GM21390 (cell line): ENCODE measurements around the gene TSPAN18.

Source experiments
- ATAC-seq: cut with Tn5 transposase; IDR thresholded peaks from one replicate; pipeline ENCODE4 v1.9.1; 2021; ENCODE audit not compliant: unreplicated experiment

The TSPAN18 gene

DNA sequence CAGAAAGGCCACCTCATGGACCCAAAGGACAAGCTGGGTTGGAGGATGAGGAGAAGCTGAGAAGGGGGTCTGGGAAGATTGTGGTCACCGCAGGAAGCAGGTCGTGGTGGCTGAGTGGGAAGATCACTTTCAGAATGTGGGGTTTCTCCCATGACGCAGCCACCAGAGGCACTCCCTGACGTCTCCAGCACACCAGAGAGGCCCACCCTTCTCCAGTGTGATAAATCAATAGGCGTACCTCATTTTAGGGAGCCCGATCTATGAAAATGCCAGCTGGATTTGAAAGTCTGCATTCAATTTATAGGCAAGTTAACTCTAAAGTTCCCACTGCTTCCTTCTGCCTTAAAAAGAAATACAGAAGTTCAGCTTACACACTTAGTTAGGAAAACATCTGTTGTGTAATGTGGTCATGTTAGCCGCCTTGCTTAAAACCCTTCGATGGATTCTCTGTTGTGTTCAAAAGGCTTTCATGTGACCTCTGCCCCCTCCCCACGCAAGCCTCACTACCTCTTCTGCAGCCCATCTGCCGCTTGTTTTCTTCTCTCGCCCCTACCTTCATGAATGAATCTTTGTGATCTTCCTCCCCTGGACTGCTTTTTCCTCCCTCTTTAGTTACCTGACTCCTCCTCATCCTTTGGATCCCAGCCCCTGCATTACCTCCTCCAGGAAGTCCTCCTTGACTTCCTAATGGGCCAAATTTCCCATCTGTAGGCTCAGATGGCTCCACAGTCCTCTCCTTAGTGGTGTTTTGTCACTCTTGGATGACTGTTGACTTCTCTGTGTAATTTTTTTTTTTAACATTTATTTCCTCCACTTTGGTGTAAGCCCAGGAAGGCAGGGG lies 10.7 kb downstream of the TSPAN18 start:
- no peak for ATAC-seq

DNA sequence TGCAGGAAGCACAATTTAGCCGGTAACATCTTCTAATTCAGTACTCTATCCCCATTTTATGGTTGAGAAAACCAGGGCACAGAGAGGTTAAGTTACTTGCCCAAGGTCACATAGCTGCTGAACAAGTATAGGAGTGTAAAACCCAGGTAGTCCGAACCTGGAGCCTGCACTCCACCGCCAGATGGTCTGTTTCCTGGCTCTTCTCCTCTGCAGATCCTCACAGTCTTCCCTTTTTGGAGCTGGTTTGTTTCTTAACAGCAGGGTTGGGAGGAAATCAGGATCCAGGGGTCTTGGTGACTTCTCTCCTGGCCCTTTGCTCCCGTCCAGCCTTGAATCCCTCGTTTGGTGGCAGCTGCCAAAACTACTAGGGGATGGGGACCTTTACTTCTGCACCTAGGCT lies 12.0 kb downstream of the TSPAN18 start:
- ATAC-seq: no peak

DNA sequence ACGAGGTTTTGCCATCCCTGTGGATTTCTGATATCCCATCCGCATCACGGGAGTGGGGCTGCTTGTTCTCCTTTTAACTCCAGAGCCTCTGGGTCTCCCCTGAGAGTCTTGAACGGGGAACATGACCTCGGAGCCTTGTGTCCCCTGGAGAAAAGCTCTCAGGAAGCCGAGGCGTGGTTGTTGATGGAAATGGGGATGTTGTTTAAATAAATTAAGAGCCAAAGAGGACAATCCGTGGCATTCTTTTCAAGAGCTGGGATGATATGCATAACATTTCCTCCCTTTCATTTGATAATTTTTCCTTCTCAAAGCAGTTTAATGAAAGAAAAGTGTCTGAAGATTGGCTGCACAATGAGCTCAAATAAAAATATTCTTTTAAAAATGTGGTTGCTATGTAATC lies 14.2 kb downstream of the TSPAN18 start:
- no peak for ATAC-seq

DNA sequence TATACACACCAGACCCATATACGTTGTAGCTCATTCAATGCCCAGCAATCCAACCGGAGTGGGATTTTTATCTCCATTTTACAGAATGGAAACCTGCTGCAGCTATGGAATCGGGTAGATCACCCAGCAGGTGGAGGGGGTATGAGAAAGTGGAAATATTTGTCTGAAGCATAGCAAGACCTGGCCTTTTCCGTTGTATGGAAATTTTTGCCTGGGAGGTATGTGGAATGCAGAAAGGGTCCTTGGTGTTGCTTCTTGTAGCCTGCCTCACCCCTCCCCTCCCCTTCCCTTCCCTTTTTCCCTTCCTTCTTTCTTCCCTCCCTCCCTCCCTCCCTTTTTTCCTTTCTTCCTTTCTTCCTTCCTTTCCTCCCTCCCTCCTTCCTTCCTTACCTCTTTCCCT lies 15.2 kb downstream of the TSPAN18 start:
- no peak for ATAC-seq

DNA sequence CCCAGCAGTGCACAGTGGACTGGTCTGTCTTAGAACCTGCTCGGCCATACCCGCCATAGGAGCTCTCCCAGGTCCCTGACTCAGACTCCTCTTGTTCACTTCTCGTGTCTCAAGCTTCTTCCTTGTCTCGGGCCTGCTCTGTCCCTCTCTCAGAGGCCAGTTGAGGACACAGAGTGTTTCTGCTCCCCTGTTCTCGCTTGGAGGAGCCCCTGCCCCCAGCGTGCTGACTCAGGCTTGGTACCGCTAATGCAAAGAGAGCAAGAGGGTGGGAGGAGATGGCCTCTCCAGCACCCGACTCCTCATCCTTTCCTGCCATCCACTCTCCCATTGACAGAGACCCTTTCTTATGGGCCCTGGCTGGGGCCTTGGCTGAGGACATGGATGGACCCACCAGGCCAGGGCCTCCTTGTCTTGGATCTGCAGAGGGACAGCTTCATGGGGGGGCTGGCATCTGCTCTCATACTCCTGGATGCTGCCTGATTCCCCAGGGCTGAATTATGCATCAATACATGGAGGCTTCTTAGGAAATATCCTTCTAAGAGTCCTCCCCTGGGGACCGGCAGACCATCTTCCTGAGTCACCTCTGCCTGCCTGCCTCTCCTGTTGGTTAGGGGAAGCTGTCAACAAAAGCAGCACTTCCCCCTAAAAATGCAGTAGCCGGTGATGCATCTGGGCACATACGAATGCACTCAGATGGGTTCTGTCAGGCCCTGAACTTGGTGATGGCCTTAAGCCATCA lies 15.9 kb downstream of the TSPAN18 start:
- no peak for ATAC-seq

DNA sequence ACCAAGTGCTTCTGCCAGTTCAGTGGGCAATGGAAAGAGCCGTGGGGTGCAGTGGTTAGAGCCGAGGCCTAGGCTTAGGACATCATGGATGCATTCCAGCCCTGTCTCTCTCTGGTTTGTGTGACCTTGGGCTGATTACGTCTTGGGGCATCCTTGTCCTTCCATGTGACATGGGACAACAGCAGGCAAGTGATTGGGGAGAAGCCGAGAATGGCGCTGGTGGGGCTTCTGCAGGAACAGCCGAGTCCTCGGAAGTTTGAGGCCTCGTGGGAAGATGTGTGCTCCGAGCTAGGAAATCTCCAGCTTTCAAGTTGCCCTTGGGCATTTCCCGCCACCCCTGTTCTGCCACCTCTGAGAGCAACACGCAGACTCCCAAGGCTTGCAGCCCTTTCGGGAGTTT lies 16.6 kb downstream of the TSPAN18 start:
- ATAC-seq: no peak

DNA sequence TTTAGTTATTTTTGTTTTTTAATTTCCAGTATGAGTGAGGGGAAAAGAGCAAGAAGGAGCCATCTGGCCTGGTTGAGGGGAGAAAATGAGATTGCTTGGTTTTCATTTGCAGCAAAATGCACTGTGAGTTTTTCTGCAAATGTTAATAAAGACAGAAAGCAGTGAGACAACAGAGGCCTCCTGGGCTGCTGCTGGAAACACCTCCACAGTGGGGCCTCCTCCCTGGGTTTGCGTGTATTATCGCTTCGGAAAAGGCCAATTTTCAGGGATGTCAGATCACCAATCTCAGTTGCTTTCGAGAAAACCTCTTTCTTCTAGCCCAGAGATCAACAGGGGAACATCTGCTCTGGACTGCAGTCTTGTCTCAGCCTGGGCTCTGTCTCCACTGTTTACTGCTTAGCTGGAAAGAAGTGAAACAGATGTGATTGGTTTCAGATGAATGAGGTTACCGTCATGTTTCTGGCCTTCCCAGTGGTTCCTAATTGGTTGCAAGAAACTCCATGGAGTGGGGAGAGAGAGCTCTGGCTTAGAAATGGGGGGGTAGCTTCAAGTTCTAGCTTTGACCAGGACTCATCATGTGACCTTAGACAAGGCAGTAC lies 17.3 kb downstream of the TSPAN18 start:
- no peak for ATAC-seq

DNA sequence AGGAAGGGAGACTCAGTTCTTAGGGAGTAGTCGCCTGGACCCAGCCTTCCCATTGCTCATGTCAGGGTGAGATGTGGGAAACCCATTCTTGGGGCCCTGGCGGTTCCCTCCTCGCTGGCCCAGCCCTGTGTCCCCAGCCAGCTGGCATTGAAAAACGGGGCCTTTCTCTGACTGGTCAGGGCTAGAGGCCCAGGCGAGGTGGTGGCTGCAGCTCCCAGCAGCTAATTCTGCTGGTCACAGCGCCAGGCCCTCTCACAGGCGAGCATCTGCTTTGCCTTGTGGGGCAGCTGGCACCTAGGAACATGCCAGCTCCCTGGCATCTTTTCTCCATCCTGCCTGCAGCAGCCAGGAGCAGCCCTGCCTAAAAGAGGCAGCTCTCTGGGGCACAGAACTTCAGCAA lies 20.1 kb downstream of the TSPAN18 start:
- ATAC-seq: no peak

DNA sequence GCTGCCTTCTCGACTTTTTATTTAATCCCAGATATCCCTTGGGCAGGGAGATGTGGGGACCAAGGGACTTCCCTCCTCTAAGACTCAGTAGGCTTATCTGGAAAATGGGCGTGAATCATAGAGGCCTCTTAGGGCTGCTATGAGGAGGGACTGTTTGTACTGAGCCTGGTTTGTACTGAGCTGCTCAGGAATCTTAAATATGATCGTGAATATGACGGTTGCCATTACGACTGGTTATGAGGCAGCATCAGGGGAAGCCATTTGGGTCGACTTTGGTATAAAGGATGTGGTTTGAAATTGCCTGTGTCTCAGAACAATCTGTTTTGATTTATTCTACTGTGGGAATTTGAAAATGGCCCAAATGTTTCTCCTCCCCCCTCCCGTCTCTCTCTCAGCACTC lies 20.6 kb downstream of the TSPAN18 start:
- ATAC-seq: no peak

DNA sequence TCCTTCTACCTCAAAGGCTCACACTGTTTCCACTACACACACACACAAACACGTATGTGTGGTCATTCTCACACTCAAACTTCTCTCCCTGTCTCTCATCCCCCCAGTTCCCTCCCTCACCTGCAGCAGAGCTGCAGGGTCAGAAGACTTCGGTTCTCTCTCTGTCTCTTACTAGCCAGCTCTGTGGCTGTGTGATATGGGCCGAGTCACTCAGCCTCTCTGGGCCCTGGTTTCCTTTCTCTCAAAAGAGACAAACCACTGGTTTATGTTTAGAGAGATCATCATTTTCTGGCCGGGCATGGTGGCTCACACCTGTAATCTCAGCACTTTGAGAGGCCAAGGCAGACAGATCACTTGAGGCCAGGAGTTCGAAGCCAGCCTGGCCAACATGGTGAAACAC lies 21.1 kb downstream of the TSPAN18 start:
- ATAC-seq: no peak

DNA sequence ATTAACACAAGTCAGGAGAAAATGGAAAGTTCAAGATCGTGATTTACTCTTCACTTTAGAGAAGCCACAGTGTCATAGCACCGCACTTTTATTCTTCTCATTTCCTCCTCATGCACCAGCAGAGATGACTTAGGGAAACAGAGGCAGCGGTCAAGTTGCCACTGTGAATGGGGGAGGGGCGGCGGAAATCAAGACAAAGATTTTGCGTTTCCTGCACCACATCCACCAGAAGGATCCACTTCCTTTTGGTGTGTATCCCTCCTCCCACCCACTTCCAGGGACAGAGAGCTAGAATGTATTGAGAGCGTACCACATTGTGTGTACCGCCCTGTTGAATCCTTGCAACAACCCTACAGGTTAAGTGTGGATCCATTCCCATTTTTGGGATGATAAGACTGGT lies 21.8 kb downstream of the TSPAN18 start:
- ATAC-seq: no peak

DNA sequence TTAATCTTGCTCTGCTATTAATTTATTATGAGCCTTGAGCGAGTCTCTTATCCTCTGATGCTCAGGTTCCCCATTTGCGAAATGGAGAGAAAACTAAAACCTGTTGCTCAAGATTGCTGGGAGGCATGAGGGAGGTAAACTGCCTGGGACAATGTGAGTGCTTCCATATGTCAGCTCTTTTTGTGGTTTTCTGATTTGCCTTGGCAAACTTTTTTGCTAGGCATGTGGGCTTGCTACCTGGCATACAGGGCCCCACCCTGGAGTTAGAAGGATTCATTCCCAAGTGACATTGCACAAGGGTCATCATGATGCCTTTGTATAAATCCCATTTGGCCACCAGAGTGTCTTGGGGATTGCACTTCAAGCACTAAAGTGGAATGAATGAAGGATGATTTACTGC lies 22.4 kb downstream of the TSPAN18 start:
- no peak for ATAC-seq

DNA sequence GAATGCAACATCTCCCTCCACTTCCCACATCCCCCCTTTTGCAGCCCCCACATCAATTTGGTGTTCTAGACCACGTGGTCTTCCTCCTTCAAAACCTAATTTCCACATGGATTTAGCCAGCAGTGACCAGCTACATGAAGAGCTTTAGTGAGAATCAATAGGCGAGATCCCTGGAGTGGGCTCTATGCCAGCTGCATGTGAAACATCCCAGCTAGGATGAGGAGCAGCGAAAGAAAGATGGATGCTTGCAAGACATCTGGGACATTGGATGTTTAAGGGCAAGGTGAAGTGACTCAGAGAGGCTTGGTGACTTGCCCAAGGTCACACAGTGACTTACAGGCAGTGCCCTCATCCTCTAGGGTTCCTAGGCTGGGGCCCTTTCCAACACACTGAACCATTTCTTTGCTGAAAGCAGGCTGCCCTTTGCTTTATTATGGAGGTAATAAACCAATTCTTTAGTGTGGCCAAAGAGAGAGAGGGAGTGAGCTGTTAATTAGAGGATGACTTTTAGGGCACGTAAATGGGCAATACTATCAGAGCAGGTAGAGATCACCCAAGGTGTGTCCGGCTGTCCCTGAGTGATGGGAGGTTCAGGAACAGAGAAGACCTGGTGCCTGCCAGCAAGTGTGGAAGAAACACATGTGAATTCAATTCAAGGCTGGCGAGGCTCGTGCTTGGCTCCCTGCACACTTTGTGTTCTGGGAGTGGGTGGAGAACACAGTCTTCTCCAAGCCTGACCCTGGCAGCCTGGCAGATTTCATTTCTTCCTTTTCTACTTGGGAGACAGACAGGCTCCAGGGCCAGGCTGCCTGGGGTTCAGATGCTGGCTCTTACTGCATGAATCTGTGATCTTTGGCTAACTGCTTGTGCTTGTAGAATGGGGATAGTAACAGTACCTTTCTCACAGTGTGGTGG lies 24.0 kb downstream of the TSPAN18 start:
- ATAC-seq: no peak

DNA sequence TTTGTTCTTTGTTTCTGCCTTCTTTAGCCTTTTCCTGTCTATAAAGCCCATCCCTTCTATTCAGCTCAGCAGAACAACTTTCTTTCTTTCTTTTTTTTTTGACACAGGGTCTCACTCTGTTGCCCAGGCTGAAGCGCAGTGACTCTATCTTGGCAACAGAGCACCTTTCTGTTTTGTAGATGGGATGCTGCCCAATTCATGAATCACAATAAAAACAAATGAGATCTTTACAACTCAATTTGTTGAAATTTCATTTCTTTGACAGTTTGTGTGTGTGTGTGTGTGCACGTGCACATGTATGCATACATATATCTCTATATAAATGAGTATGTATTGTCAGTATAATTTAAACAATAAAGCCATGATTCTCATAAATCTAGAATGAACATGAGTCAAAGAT lies 25.5 kb downstream of the TSPAN18 start:
- ATAC-seq: no peak

DNA sequence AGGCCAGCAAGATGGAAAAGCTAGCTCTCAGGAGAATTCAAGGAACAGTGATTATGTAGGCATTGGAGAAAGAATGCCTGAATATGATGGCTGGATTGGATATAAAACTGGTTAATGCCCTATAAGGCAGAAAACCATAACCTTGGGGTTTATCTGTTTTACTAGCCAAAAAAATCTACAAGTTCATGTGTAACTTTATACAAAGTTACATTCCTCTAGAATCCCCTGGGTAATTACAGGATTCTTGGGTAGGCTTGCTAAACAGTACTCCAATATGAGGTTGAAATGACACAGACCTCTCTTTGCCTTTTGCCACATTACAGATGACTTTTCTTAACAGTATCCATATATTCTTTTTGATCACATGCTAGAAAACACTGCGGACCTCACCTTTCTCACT lies 26.0 kb downstream of the TSPAN18 start:
- no peak for ATAC-seq

DNA sequence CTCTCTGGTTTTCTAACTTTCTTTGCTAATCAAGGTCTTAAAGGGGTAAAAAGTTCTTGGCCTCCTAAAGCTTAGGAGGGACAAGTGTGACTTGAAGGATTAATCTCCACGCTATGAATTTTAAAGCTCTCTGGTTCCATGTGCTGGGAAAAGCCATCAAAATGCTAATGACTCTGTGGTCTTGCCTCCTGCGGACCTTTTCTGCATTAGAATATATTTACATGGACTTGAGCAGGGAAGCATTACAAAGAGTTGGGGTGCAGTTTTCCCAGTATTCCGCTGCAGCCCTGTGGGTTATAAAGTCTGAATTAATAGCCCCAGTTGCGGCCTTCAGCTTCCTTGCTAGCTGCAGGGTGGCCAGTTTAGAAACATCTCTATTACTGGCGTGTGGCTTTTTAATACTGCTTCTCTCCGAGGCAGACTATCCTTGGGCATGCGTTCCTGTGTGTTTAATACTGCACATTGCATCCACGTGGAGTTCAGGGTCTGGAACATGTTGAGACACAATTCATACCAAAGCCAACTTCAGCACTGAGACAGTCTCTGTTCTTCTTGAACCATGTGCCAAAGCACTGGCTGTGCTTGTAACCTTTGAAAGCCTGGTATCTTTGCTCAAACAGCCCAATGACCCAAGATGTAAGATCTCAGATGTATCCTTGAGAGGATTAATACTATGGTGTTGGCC lies 27.3 kb downstream of the TSPAN18 start:
- ATAC-seq: no peak

DNA sequence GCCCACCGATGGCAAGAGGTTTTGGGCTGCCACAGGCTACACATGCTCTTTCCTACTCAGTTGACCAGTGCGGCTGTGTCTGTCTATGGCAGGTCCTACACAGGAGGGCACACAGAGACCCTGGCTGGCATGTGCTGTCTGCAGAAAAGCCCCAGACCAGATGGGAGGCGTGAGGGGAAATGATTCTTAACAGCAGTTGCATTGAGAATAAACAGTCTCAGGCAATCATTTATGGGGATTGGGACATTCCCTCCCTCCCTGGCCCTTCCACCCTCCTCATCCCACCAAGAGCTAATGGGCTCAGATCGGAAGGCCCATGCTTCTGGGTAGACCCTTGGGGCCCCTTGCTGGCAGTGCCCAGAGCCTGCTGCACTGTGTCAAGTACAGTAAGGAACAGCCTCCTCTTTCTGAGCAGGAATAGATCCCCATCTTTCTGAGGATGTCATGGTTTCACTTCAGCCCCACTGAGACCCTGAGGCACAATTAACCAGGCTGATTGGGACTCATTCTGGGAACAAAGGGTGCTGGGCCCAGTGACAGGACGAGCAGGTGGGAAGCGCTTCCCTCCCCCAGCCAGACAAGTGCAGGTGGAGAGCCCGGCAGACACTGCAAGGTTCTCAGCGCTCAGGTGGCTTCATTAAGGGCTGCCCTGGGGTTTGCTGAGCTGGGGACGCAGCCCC lies 28.3 kb downstream of the TSPAN18 start:
- no peak for ATAC-seq

DNA sequence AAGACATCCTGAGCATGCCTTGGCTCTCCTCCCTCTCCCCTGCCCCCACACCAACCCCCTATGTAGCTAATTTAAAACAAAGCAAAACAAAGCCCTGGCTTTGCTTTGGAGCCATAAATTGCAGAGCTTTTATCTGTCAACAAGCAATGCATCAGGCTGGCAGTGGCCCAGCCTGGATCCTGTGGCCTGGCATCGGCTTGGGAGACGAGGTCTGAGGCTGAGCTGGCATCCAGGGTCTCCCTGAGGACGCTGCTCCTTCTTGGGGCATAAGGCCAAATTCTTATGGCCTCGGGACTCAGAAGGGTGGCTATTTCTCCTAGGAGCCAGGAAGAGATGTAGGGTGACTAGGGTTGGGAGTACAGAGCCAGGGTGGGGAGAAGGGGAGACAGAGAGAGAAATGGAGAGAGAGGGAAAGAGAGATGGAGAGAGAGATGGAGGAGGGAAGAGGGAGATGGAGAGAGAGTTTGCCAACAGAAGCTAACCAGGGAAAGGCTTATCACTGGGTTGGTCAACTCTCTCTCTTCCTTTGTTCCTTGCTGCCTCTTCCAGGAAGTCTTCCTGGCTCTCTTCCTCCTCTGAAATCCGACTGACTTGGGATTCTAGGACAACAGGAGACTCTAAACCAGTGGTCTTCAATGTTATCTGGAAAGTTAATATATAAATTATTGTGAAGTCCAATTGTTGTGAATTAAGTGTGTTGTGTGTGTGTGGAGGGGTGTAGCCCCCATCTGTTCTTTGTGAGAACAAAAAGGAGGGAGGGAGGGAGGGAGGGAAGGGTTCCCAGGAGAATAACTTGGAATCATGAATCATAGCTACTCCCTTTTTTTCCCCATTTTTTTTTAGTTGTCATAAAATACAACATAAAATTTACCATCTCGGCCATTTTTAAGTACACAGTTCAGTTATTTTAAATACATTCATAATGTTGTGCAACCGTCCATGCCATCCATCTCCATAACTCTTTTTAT lies 29.1 kb downstream of the TSPAN18 start:
- ATAC-seq: no peak

DNA sequence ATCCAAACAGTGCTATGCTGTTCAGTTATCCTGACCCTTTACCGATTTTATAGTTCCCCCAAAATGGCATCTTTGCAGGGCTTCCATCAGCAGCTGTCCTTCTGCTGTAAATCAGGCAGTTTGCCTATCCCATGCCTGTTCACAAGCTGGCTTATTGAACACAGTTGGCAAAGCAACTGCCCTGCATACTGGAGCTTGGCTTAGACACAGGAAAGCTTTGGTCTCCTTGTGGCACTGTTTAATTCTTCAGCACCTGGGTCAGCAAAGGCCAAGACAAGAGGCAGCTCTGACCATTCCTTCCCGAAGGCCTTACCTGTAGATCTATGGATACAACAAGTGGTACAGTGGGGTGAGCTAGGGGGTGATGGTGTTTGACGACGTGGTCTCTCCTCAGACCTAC lies 32.2 kb downstream of the TSPAN18 start:
- no peak for ATAC-seq
